ENCODE measurements around the gene LIPG. TPM values are rescaled to one million over a fixed set of nuclear protein-coding genes. Genes with fewer than 3 reads are reported as not detected.
"Not testable (repeated sequence)": the region's sequence is repeated elsewhere in the genome, so short reads cannot be mapped to it uniquely, and the experiment has no call there.

The LIPG gene
- total RNA-seq, 1 donor from 2014 or later = not detected

DNA sequence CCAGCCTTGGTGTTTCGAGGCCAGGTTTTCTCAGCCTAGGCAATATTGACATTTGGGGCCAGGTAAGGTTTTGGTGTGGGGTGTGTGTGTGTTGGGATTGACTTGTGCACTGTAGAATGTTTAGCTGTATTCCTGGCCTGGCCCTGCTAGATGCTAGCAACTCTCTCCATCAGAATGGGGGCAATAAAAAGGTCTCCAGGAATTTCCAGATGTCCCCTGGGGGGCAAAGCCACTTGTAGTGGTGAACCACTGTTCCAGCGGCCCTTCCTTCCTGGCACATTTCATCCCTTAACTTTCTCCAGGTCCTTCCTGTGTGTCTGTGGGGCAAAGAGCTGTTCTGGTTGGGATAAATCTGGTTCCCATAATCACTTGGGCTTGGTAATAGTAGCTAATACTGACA is 12.0 kb downstream of the LIPG start:
- Histone ChIP-seq H3K27me3 (ENCODE audit: low read depth) (peaks cover 10% of the 10 kb centered on the region), H3K9me3 (replicated peaks) (no peaks in the 10 kb centered on the region), H3K4me1 (no peaks in the 10 kb centered on the region), H3K4me3 (no peak overlapping the region), H3K36me3 (no peaks in the 10 kb centered on the region), H3K27ac (replicated peaks) (no peak overlapping the region)
- intact Hi-C loops (cut with micrococcal nuclease) = no loop called here
- no peak for DNase-seq
- TF ChIP-seq, protein P1, sequence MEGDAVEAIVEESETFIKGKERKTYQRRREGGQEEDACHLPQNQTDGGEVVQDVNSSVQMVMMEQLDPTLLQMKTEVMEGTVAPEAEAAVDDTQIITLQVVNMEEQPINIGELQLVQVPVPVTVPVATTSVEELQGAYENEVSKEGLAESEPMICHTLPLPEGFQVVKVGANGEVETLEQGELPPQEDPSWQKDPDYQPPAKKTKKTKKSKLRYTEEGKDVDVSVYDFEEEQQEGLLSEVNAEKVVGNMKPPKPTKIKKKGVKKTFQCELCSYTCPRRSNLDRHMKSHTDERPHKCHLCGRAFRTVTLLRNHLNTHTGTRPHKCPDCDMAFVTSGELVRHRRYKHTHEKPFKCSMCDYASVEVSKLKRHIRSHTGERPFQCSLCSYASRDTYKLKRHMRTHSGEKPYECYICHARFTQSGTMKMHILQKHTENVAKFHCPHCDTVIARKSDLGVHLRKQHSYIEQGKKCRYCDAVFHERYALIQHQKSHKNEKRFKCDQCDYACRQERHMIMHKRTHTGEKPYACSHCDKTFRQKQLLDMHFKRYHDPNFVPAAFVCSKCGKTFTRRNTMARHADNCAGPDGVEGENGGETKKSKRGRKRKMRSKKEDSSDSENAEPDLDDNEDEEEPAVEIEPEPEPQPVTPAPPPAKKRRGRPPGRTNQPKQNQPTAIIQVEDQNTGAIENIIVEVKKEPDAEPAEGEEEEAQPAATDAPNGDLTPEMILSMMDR (IDR thresholded peaks at IDR 0.05; ENCODE audit: borderline replicate concordance) = no peak

DNA sequence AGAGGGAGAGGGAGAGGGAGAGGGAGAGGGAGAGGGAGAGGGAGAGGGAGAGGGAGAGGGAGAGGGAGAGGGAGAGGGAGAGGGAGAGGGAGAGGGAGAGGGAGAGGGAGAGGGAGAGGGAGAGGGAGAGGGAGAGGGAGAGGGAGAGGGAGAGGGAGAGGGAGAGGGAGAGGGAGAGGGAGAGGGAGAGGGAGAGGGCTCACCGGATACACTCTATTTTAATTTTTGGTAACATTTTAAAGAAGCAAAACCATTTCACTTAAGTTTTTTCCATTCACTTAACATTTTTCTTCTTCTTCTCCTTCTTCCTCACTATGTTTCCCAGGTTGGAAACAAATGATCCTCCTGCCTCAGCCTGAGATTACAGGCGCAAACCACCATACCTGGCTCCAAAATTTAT is 17.2 kb downstream of the LIPG start:
- DNase-seq; H3K4me1 ChIP-seq; intact Hi-C loops (cut with micrococcal nuclease): not testable (repeated sequence)

DNA sequence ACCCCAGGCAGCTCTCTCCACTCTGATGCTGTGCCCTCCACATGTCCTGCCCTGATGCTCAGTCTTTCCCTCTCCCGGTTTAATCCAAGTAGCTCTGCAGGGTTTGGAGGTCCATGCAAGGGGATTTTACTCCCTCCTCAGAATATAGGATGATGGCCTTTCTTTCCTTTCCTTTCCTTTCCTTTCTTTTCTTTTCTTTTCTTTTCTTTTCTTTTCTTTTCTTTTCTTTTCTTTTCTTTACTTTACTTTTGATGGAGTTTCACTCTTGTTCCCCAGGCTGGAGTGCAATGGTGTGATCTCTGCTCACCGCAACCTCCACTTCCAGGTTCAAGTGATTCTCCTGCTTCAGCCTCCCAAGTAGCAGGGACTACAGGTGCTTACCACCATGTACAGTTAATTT is 17.7 kb downstream of the LIPG start:
- H3K9me3 ChIP-seq (replicated peaks); H3K4me1 ChIP-seq; intact Hi-C loops (cut with micrococcal nuclease); H3K27ac ChIP-seq (replicated peaks); DNase-seq; H3K36me3 ChIP-seq; H3K4me3 ChIP-seq: not testable (repeated sequence)
- H3K27me3 ChIP-seq (ENCODE audit: low read depth) = peaks cover 48% of the 10 kb centered on the region

More for the DNA sequence above, 17.2 kb downstream of the LIPG start:
- not testable (repeated sequence) for H3K4me3 ChIP-seq; H3K36me3 ChIP-seq; H3K9me3 ChIP-seq (replicated peaks); H3K27ac ChIP-seq (replicated peaks)
- peaks cover 44% of the 10 kb centered on the region for H3K27me3 ChIP-seq (ENCODE audit: low read depth)

DNA sequence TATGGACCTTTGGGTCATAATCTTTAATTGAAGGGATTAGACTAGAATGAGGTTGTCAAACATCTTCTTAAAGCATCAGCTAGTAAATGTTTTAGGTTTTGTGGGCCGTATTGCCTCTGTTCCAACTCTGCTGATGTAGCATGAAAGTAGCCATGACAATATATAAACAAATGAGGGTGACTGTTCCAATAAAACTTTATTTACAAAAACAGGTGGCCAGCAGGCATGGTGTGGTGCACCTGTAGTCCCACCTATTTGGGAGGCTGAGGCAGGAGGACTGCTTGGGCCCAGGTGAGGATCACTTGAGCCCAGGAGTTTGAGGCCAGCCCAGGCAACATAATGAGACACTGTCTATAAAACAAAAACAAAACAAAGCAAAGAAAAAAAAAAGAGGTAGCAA is 18.4 kb downstream of the LIPG start:
- Histone ChIP-seq H3K27ac (replicated peaks) (no peak overlapping the region), H3K9me3 (replicated peaks) (no peaks in the 10 kb centered on the region), H3K4me3 (no peak overlapping the region), H3K4me1 (no peaks in the 10 kb centered on the region), H3K27me3 (ENCODE audit: low read depth) (peaks cover 48% of the 10 kb centered on the region), H3K36me3 (no peaks in the 10 kb centered on the region)
- intact Hi-C loops (cut with micrococcal nuclease) = no loop called here
- TF ChIP-seq, protein P1 (IDR thresholded peaks at IDR 0.05; ENCODE audit: borderline replicate concordance) = no peak
- DNase-seq = no peak

DNA sequence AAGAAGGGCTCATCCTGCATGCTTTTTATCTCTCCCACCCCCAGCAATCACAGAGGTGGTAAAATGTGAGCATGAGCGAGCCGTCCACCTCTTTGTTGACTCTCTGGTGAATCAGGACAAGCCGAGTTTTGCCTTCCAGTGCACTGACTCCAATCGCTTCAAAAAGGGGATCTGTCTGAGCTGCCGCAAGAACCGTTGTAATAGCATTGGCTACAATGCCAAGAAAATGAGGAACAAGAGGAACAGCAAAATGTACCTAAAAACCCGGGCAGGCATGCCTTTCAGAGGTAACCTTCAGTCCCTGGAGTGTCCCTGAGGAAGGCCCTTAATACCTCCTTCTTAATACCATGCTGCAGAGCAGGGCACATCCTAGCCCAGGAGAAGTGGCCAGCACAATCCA is 19.5 kb downstream of the LIPG start:
- Histone ChIP-seq H3K27me3 (ENCODE audit: low read depth) (peaks cover 48% of the 10 kb centered on the region), H3K9me3 (replicated peaks) (no peaks in the 10 kb centered on the region), H3K36me3 (no peaks in the 10 kb centered on the region), H3K4me3 (no peak overlapping the region), H3K27ac (replicated peaks) (no peak overlapping the region), H3K4me1 (no peaks in the 10 kb centered on the region)
- DNase-seq = no peak
- TF ChIP-seq, protein P1 (IDR thresholded peaks at IDR 0.05; ENCODE audit: borderline replicate concordance) = no peak
- intact Hi-C loops (cut with micrococcal nuclease) = no loop called here

DNA sequence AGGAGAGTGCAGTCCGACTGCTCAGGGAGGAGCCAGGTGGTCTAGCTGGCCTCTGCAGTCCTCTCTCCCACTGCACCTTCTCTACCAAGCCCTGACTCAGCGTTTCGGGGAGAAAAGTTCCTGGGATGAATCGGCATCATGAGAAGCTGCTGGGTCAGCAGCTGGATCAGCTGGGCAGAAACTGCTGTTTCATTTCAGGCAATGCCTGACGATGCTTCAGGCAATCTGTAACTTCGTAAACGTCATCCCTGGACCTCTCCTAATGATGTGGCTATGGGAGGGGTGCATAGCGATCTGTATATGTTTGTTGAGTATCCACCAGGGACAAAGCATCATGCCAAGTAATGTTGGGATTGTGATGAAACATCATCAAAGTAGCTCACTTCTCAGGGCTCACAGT is 20.7 kb downstream of the LIPG start:
- Histone ChIP-seq H3K4me1 (no peaks in the 10 kb centered on the region), H3K27ac (replicated peaks) (no peak overlapping the region), H3K9me3 (replicated peaks) (no peaks in the 10 kb centered on the region), H3K27me3 (ENCODE audit: low read depth) (peaks cover 48% of the 10 kb centered on the region), H3K36me3 (no peaks in the 10 kb centered on the region), H3K4me3 (no peak overlapping the region)
- no peak for DNase-seq
- intact Hi-C loops (cut with micrococcal nuclease) = no loop called here
- TF ChIP-seq, protein P1 (IDR thresholded peaks at IDR 0.05; ENCODE audit: borderline replicate concordance) = no peak

DNA sequence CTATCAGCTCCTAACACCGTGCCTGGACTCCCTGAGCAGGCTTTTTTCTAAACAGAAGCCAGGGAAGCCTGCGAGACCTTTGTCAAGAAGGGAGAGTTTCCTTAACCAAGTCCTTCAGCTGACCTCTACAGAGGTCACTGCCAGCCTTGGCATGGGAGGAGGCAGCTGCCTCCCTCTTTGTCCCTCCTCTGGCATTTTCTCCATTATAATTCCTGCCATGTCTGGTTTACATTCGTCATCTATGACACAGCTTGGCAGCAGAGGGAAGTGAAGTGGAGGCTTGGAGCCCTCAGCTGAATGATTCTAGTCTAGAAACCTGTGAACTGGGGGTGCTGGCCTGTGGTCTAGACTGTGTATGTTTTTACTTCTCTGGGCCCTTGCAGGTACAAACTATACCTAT is 22.5 kb downstream of the LIPG start:
- H3K27ac ChIP-seq (replicated peaks) = no peak overlapping the region
- H3K36me3 ChIP-seq = no peaks in the 10 kb centered on the region
- peaks cover 52% of the 10 kb centered on the region for H3K27me3 ChIP-seq (ENCODE audit: low read depth)
- no peaks in the 10 kb centered on the region for H3K9me3 ChIP-seq (replicated peaks)
- H3K4me1 ChIP-seq = no peaks in the 10 kb centered on the region
- TF ChIP-seq, protein P1 (IDR thresholded peaks at IDR 0.05; ENCODE audit: borderline replicate concordance) = no peak
- intact Hi-C loops (cut with micrococcal nuclease) = no loop called here
- no peak overlapping the region for H3K4me3 ChIP-seq
- no peak for DNase-seq

DNA sequence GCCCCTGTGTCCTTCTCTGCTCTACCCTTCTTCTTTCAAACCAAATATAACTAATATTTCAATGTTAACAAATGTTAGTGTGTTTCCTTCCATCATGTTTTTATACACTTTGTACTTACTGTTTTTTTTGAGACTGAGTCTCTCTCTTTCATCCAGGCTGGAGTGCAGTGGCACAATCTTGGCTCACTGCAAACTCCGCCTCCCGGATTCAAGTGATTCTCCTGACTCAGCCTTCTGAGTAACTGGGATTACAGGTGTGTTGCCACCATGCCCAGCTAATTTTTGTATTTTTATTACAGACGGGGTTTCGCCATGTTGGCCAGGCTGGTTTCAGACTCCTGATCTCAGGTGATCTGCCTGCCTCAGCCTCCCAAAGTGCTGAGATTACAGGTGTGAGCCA is 23.1 kb downstream of the LIPG start:
- H3K4me3 ChIP-seq; H3K9me3 ChIP-seq (replicated peaks); H3K36me3 ChIP-seq; intact Hi-C loops (cut with micrococcal nuclease); H3K4me1 ChIP-seq; DNase-seq; H3K27ac ChIP-seq (replicated peaks): not testable (repeated sequence)
- H3K27me3 ChIP-seq (ENCODE audit: low read depth) = peaks cover 49% of the 10 kb centered on the region
